IMR-90 (cell line): ENCODE results near the gene AGTPBP1. TPM values are rescaled to one million over a fixed set of nuclear protein-coding genes. Genes with fewer than 3 reads are reported as not detected.

Source experiments
- ATAC-seq: fragments of 200-7000 bp; cut with Tn5 transposase; 2 replicates; pipeline ENCODE4 v1.9.1; 2020; ENCODE audit warnings: low read depth, mild to moderate bottlenecking, moderate library complexity
- BruUV-seq: library from RNA; stranded (reverse); fragments of 400-500 nt; replicated peaks from 2 replicates; lab custom pipeline; 2021; lab: Mats Ljungman, UMichigan
- CTCF ChIA-PET: fragments of 300-600 bp; formaldehyde crosslinking; extraction: SDS; loops from one replicate; lab custom pipeline; 2021; ENCODE audit warnings: antibody characterized with exemption; lab: Yijun Ruan, JAX
- POLR2A ChIA-PET: fragments of 300-600 bp; sonication (Branson Sonifier 250); formaldehyde crosslinking; loops from one replicate; lab custom pipeline; 2022; ENCODE audit warnings: antibody characterized with exemption; ENCODE audit not compliant: unreplicated experiment; lab: Charles Lee
- DNase-seq: peaks from one replicate; pipeline ENCODE4 v3.0.0; 2013
- H2AFZ ChIP-seq: replicated peaks from 2 replicates; pipeline ENCODE3; 2013; ENCODE audit warnings: low read length, mild to moderate bottlenecking; ENCODE audit not compliant: poor library complexity
- H2AK5ac ChIP-seq: 2 replicates; pipeline ENCODE4 v1.6.1; 2013; ENCODE audit warnings: low read depth, low read length, inconsistent platforms
- H2AK9ac ChIP-seq: replicated peaks from 2 replicates; pipeline ENCODE3; 2013; ENCODE audit warnings: mild to moderate bottlenecking, low read depth, low read length, moderate library complexity; ENCODE audit not compliant: poor library complexity
- H2BK120ac ChIP-seq: 2 replicates; pipeline ENCODE4 v1.6.1; 2013; ENCODE audit warnings: low read depth, low read length, inconsistent platforms
- H2BK15ac ChIP-seq: 3 replicates; pipeline ENCODE4 v1.6.1; 2013; ENCODE audit warnings: low read depth, low read length, inconsistent platforms
- H2BK20ac ChIP-seq: 2 replicates; pipeline ENCODE4 v1.6.1; 2013; ENCODE audit warnings: low read depth, mild to moderate bottlenecking, inconsistent platforms, low read length, moderate library complexity
- H2BK5ac ChIP-seq: 2 replicates; pipeline ENCODE4 v1.6.1; 2013; ENCODE audit warnings: mild to moderate bottlenecking, low read depth, low read length, inconsistent platforms; ENCODE audit not compliant: poor library complexity, severe bottlenecking
- H3K14ac ChIP-seq: replicated peaks from 2 replicates; pipeline ENCODE4 v1.6.1; 2013; ENCODE audit warnings: low read depth, low read length, inconsistent platforms
- H3K18ac ChIP-seq: 2 replicates; pipeline ENCODE4 v1.6.1; 2013; ENCODE audit warnings: low read depth, low read length, control low read depth
- H3K23ac ChIP-seq: 2 replicates; pipeline ENCODE4 v1.6.1; 2013; ENCODE audit warnings: low read depth, low read length, inconsistent platforms
- H3K27ac ChIP-seq: 2 replicates; pipeline ENCODE4 v1.5.1; 2013; ENCODE audit warnings: mild to moderate bottlenecking, control low read depth, low read length; ENCODE audit not compliant: insufficient read depth
- H3K27me3 ChIP-seq: 2 replicates; pipeline ENCODE4 v1.6.1; 2013; ENCODE audit warnings: low read length; ENCODE audit not compliant: control insufficient read depth, insufficient read depth
- H3K36me3 ChIP-seq: 2 replicates; pipeline ENCODE4 v1.6.1; 2013; ENCODE audit warnings: low read length, mixed read lengths; ENCODE audit not compliant: control insufficient read depth, insufficient read depth
- H3K4ac ChIP-seq: 2 replicates; pipeline ENCODE4 v1.6.1; 2013; ENCODE audit warnings: low read depth, low read length, inconsistent platforms
- H3K4me1 ChIP-seq: 2 replicates; pipeline ENCODE4 v1.6.1; 2013; ENCODE audit warnings: low read length, mixed read lengths; ENCODE audit not compliant: control insufficient read depth, insufficient read depth
- H3K4me2 ChIP-seq: 2 replicates; pipeline ENCODE4 v1.6.1; 2013; ENCODE audit warnings: low read depth, mild to moderate bottlenecking, control low read depth, low read length, moderate library complexity
- H3K4me3 ChIP-seq: 2 replicates; pipeline ENCODE4 v1.5.1; 2013; ENCODE audit warnings: low read depth, mild to moderate bottlenecking, control low read depth, low read length, moderate library complexity; ENCODE audit not compliant: insufficient read depth
- H3K56ac ChIP-seq: 2 replicates; pipeline ENCODE4 v1.6.1; 2013; ENCODE audit warnings: low read length, inconsistent platforms; ENCODE audit not compliant: insufficient read depth; ENCODE audit errors: extremely low read depth
- H3K79me1 ChIP-seq, 2 experiments: 2 replicates each; pipeline ENCODE4 v1.6.1; 2013; ENCODE audit warnings: low read length in 2 of 2, inconsistent platforms in 1 of 2, low read depth in 1 of 2
- H3K9ac ChIP-seq: 2 replicates; pipeline ENCODE4 v1.6.1; 2013; ENCODE audit warnings: low read depth, low read length, control low read depth
- H3K9me1 ChIP-seq: 2 replicates; pipeline ENCODE4 v1.6.1; 2013; ENCODE audit warnings: low read length, inconsistent platforms; ENCODE audit not compliant: insufficient read depth
- H3K9me3 ChIP-seq: 2 replicates; pipeline ENCODE4 v1.6.1; 2013; ENCODE audit warnings: low read length; ENCODE audit not compliant: control insufficient read depth, insufficient read depth
- H4K20me1 ChIP-seq: 2 replicates; pipeline ENCODE4 v1.6.1; 2013; ENCODE audit warnings: low read length, inconsistent platforms; ENCODE audit not compliant: insufficient read depth
- H4K5ac ChIP-seq: 2 replicates; pipeline ENCODE4 v1.6.1; 2013; ENCODE audit warnings: mild to moderate bottlenecking, low read depth, low read length, control low read depth
- H4K8ac ChIP-seq, 2 experiments: 2 replicates each; pipeline ENCODE4 v1.6.1; 2013; ENCODE audit warnings: low read depth in 2 of 2, low read length in 2 of 2, control low read depth in 1 of 2, inconsistent platforms in 1 of 2
- H4K91ac ChIP-seq: 2 replicates; pipeline ENCODE4 v1.6.1; 2013; ENCODE audit warnings: low read depth, low read length, inconsistent platforms; ENCODE audit not compliant: insufficient read depth
- BHLHE40 ChIP-seq: fragments of 150-350 bp; IDR thresholded peaks from 2 replicates; pipeline ENCODE4 v1.6.1; 2016; ENCODE audit warnings: mild to moderate bottlenecking, low read depth, low read length
- CEBPB ChIP-seq: IDR thresholded peaks from 2 replicates; pipeline ENCODE4 v1.6.1; 2012; ENCODE audit warnings: low read depth, low read length, improper control_type of control experiment
- CHD1 ChIP-seq: IDR thresholded peaks from 2 replicates; pipeline ENCODE4 v1.6.1; 2012; ENCODE audit warnings: low read depth, low read length, improper control_type of control experiment
- FOS ChIP-seq: fragments of 150-350 bp; IDR thresholded peaks from 2 replicates; pipeline ENCODE4 v1.6.1; 2016; ENCODE audit warnings: low read depth, low read length
- MAFK ChIP-seq: IDR thresholded peaks from 2 replicates; pipeline ENCODE4 v1.6.1; 2012; ENCODE audit warnings: low read depth, low read length, improper control_type of control experiment
- MAZ ChIP-seq: IDR thresholded peaks from 2 replicates; pipeline ENCODE4 v1.6.1; 2012; ENCODE audit warnings: low read depth, mild to moderate bottlenecking, low read length, improper control_type of control experiment, moderate library complexity, borderline replicate concordance
- MXI1 ChIP-seq: IDR thresholded peaks from 2 replicates; pipeline ENCODE4 v1.6.1; 2012; ENCODE audit warnings: low read depth, mild to moderate bottlenecking, low read length, moderate library complexity, borderline replicate concordance
- NFE2L2 ChIP-seq: fragments of 150-350 bp; IDR thresholded peaks from 2 replicates; pipeline ENCODE4 v1.6.1; 2016; ENCODE audit warnings: low read depth, mild to moderate bottlenecking, low read length
- POLR2A ChIP-seq: IDR thresholded peaks from 2 replicates; pipeline ENCODE4 v1.6.1; 2012; ENCODE audit warnings: mild to moderate bottlenecking, low read depth, low read length
- RAD21 ChIP-seq: IDR thresholded peaks from 2 replicates; pipeline ENCODE4 v1.6.1; 2012; ENCODE audit warnings: low read length, improper control_type of control experiment
- RCOR1 ChIP-seq: IDR thresholded peaks from 2 replicates; pipeline ENCODE4 v1.6.1; 2012; ENCODE audit warnings: mild to moderate bottlenecking, low read length, improper control_type of control experiment; ENCODE audit not compliant: insufficient replicate concordance
- RFX5 ChIP-seq: IDR thresholded peaks from 2 replicates; pipeline ENCODE4 v1.8.0; 2012; ENCODE audit warnings: low read depth, mild to moderate bottlenecking, low read length, moderate library complexity
- SMC3 ChIP-seq: fragments of 150-350 bp; IDR thresholded peaks from 2 replicates; pipeline ENCODE4 v1.6.1; 2016; ENCODE audit warnings: low read depth, mild to moderate bottlenecking, antibody characterized with exemption, low read length, moderate library complexity
- WGBS, 2 experiments: methylation state at CpG; one replicate each; pipeline versions ENCODE4 v1.1.5 to v1.1.7; 2013; ENCODE audit warnings: missing lambda C conversion rate in 2 of 2; ENCODE audit not compliant: insufficient read length in 1 of 2; ENCODE audit errors: extremely low coverage in 2 of 2; 5-methylcytosine and 5-hydroxymethylcytosine counted together
- dilution Hi-C: fragments of 300-500 bp; cut with HindIII; formaldehyde crosslinking; loops from one replicate; pipeline ENCODE4 v1.14.3; 2018; ENCODE audit warnings: low sequenced_read_pairs; ENCODE audit not compliant: unreplicated experiment
- in situ Hi-C: fragments of 300-500 bp; cut with MboI; formaldehyde crosslinking; loops from 3 replicates; pipeline ENCODE4 v1.14.3; 2019; ENCODE audit warnings: low sequenced_read_pairs, inconsistent platforms, mixed read lengths
- intact Hi-C: fragments of 100-400 bp; cut with micrococcal nuclease; formaldehyde crosslinking; loops from 2 replicates; pipeline ENCODE4 v1.10.0; 2022
- polyA plus RNA-seq, 3 experiments: library from polyadenylated mRNA; depleted of rRNA; stranded (reverse); fragments of >200 nt; gene quantifications; 2 replicates each; pipeline ENCODE4 v1.2.3, GENCODE V29; 2012; ENCODE audit warnings: low replicate concordance in 1 of 3
- total RNA-seq: library from RNA; depleted of rRNA; stranded (reverse); fragments of >200 nt; gene quantifications from 2 replicates; pipeline ENCODE4 v1.2.3, GENCODE V29; 2012
- TF ChIP-seq, protein P1 (sequence below): fragments of 150-350 bp; IDR thresholded peaks from 2 replicates; pipeline ENCODE4 v1.6.1; 2017; ENCODE audit warnings: mild to moderate bottlenecking, antibody characterized with exemption, low read length, low read depth
- TF ChIP-seq, protein P2 (sequence below): fragments of 150-350 bp; IDR thresholded peaks from 2 replicates; pipeline ENCODE4 v1.6.1; 2016; ENCODE audit warnings: low read depth, mild to moderate bottlenecking, low read length, moderate library complexity, borderline replicate concordance
- TF ChIP-seq, protein P3 (sequence below): conservative IDR thresholded peaks from 2 replicates; pipeline ENCODE4 v1.5.1; 2012; ENCODE audit warnings: mild to moderate bottlenecking, low read depth, low read length, improper control_type of control experiment

The AGTPBP1 gene
- total and polyA plus RNA-seq, 2 of the 4 experiments (the other 2 are of a cell fraction): 3.3 to 9.0 TPM

DNA sequence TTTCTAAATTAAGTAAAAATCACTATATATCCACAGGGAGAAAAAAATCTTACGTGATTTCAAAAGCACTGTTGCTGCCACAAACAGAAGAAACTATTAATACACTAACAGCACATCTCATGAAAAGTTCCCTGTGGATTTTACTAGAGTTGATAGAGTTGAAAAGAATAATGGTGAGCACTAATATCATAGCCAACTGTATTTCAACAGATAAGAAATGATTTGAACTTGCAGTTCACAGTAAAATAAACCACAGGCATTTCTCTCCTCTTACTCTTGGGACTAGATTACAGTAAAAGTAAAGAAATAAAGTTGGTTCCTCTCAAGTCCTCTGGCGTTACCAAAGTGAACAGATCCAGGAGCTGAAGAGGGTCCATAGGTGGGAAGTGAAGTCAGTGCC is 27.9 kb downstream of the AGTPBP1 start:
- no peak overlapping the region for H2BK120ac ChIP-seq
- no peak overlapping the region for H3K14ac ChIP-seq
- H3K4ac ChIP-seq: no peak overlapping the region
- no peak overlapping the region for H2BK15ac ChIP-seq
- ChIA-PET CTCF (no interaction called here), POLR2A (no interaction called here)
- H3K18ac ChIP-seq: no peak overlapping the region
- TF ChIP-seq RAD21: no peak
- no peak for TF ChIP-seq SMC3
- no peak for TF ChIP-seq CHD1
- TF ChIP-seq POLR2A: no peak
- TF ChIP-seq, protein P1, sequence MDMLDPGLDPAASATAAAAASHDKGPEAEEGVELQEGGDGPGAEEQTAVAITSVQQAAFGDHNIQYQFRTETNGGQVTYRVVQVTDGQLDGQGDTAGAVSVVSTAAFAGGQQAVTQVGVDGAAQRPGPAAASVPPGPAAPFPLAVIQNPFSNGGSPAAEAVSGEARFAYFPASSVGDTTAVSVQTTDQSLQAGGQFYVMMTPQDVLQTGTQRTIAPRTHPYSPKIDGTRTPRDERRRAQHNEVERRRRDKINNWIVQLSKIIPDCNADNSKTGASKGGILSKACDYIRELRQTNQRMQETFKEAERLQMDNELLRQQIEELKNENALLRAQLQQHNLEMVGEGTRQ: no peak
- no peak for TF ChIP-seq RCOR1
- TF ChIP-seq MXI1: no peak
- TF ChIP-seq, protein P2, sequence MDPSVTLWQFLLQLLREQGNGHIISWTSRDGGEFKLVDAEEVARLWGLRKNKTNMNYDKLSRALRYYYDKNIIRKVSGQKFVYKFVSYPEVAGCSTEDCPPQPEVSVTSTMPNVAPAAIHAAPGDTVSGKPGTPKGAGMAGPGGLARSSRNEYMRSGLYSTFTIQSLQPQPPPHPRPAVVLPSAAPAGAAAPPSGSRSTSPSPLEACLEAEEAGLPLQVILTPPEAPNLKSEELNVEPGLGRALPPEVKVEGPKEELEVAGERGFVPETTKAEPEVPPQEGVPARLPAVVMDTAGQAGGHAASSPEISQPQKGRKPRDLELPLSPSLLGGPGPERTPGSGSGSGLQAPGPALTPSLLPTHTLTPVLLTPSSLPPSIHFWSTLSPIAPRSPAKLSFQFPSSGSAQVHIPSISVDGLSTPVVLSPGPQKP: no peak
- TF ChIP-seq MAFK: no peak
- TF ChIP-seq, protein P3, sequence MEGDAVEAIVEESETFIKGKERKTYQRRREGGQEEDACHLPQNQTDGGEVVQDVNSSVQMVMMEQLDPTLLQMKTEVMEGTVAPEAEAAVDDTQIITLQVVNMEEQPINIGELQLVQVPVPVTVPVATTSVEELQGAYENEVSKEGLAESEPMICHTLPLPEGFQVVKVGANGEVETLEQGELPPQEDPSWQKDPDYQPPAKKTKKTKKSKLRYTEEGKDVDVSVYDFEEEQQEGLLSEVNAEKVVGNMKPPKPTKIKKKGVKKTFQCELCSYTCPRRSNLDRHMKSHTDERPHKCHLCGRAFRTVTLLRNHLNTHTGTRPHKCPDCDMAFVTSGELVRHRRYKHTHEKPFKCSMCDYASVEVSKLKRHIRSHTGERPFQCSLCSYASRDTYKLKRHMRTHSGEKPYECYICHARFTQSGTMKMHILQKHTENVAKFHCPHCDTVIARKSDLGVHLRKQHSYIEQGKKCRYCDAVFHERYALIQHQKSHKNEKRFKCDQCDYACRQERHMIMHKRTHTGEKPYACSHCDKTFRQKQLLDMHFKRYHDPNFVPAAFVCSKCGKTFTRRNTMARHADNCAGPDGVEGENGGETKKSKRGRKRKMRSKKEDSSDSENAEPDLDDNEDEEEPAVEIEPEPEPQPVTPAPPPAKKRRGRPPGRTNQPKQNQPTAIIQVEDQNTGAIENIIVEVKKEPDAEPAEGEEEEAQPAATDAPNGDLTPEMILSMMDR: no peak
- no peak for TF ChIP-seq FOS
- TF ChIP-seq NFE2L2: no peak
- TF ChIP-seq MAZ: no peak
- TF ChIP-seq RFX5: no peak
- no peak for TF ChIP-seq BHLHE40
- TF ChIP-seq CEBPB: no peak
- no peak overlapping the region for H3K23ac ChIP-seq
- H3K9ac ChIP-seq: no peak overlapping the region
- no peak overlapping the region for H3K4me2 ChIP-seq
- in situ Hi-C loops (no loop called here), dilution Hi-C loops (no loop called here), intact Hi-C loops (no loop called here)
- DNase-seq (no peak), ATAC-seq (no peak)
- no peaks in the 10 kb centered on the region for H3K79me1 ChIP-seq
- no peak overlapping the region for H4K8ac ChIP-seq
- H3K4me3 ChIP-seq: no peak overlapping the region
- no TSS peak for BruUV-seq
- no peak overlapping the region for H2BK20ac ChIP-seq
- no peaks in the 10 kb centered on the region for H3K27me3 ChIP-seq
- no peak overlapping the region for H2AFZ ChIP-seq
- H3K27ac ChIP-seq: no peak overlapping the region
- no peak overlapping the region for H2AK9ac ChIP-seq
- no peak overlapping the region for H4K91ac ChIP-seq
- H3K4me1 ChIP-seq: no peaks in the 10 kb centered on the region
- H4K20me1 ChIP-seq: no peaks in the 10 kb centered on the region
- H3K36me3 ChIP-seq: no peaks in the 10 kb centered on the region
- H3K9me3 ChIP-seq: no peaks in the 10 kb centered on the region
- H4K5ac ChIP-seq: no peak overlapping the region
- H2AK5ac ChIP-seq: no peak overlapping the region
- H2BK5ac ChIP-seq: no peak overlapping the region
- H3K56ac ChIP-seq: no peak overlapping the region
- H3K9me1 ChIP-seq: no peaks in the 10 kb centered on the region
- no CpG with 5 or more reads among the region's 2 CpGs for WGBS, 2 experiments
